HG03565 (cell line): ENCODE data around the gene SP3.

Source experiments
- ATAC-seq: cut with Tn5 transposase; IDR thresholded peaks from one replicate; pipeline ENCODE4 v1.9.1; 2021; ENCODE audit warnings: mild to moderate bottlenecking, moderate library complexity; ENCODE audit not compliant: unreplicated experiment

Gene SP3

GRCh38 chr2:173860566-173860965 is 104.6 kb downstream of the SP3 start:
- no peak for ATAC-seq

GRCh38 chr2:173860082-173860481 is 105.1 kb downstream of the SP3 start:
- ATAC-seq: no peak

- ATAC-seq: peak; percentile 69
Observed at GRCh38 chr2:173858291-173858731, 106.9 kb downstream of the SP3 start.
